B cell (primary cell): ENCODE results near the gene CBR4. TPM values are rescaled to one million over a fixed set of nuclear protein-coding genes. Genes with fewer than 3 reads are reported as not detected.

Experiments used
- ATAC-seq: fragments of 200-7000 bp; cut with Tn5 transposase; one replicate; pipeline ENCODE4 v1.10.0; 2021; ENCODE audit warnings: low read depth, mild to moderate bottlenecking, moderate number of reproducible peaks, moderate library complexity
- CTCF ChIA-PET: fragments of 350-600 bp; sonication (Branson Sonifier 250); formaldehyde crosslinking; loops from one replicate; lab custom pipeline; 2021; ENCODE audit warnings: antibody characterized with exemption, inconsistent platforms; lab: Charles Lee
- POLR2A ChIA-PET: fragments of 350-600 bp; sonication (Branson Sonifier 250); formaldehyde crosslinking; loops from one replicate; lab custom pipeline; 2021; ENCODE audit warnings: antibody characterized with exemption; lab: Charles Lee
- DNase-seq: peaks from one replicate; pipeline ENCODE4 v3.0.0; 2013
- H2AFZ ChIP-seq: 2 replicates; pipeline ENCODE4 v1.6.1; 2012; ENCODE audit warnings: mild to moderate bottlenecking, low read depth, low read length; ENCODE audit not compliant: insufficient read depth, poor library complexity, severe bottlenecking
- H3K27ac ChIP-seq, 2 donors: 1 replicate in 1 of 2; 2 replicates in 1 of 2; pipeline ENCODE4 v1.5.1; 2012 to 2013; ENCODE audit warnings: low read length in 2 of 2, mild to moderate bottlenecking in 2 of 2, moderate library complexity in 1 of 2
- H3K27me3 ChIP-seq, 4 experiments: fragments of 200-600 bp in 1 of 4; sonication (generic) in 1 of 4; replicated peaks in 1 of 4; 1 replicate in 2 of 4; 2 replicates in 2 of 4; pipeline versions ENCODE4 v1.6.1 to v1.7.0; 2013 to 2016; ENCODE audit warnings: low read length in 3 of 4, mild to moderate bottlenecking in 2 of 4, mixed read lengths in 1 of 4, moderate library complexity in 1 of 4; ENCODE audit not compliant: insufficient read depth in 4 of 4, control insufficient read depth in 3 of 4; ENCODE audit errors: control extremely low read depth in 1 of 4
- H3K36me3 ChIP-seq, 2 experiments: replicated peaks in 1 of 2; 1 replicate in 1 of 2; 2 replicates in 1 of 2; pipeline versions ENCODE4 v1.6.1 to v1.7.1; 2013; ENCODE audit warnings: low read length in 1 of 2; ENCODE audit not compliant: insufficient read depth in 2 of 2, control insufficient read depth in 1 of 2; ENCODE audit errors: control extremely low read depth in 1 of 2, extremely low read depth in 1 of 2
- H3K4me1 ChIP-seq, 2 donors: fragments of 200-600 bp in 1 of 2; sonication (generic) in 1 of 2; 1 replicate in 1 of 2; 2 replicates in 1 of 2; pipeline versions ENCODE4 v1.5.1 to v1.6.1; 2013 to 2017; ENCODE audit warnings: low read length in 2 of 2; ENCODE audit not compliant: control insufficient read depth in 2 of 2, insufficient read depth in 2 of 2
- H3K4me2 ChIP-seq: replicated peaks from 2 replicates; pipeline ENCODE3; 2012; ENCODE audit warnings: mild to moderate bottlenecking, low read depth, low read length; ENCODE audit not compliant: poor library complexity, severe bottlenecking
- H3K4me3 ChIP-seq, 5 experiments: fragments of 200-600 bp in 1 of 5; sonication (generic) in 1 of 5; 1 replicate in 3 of 5; 2 replicates in 2 of 5; pipeline versions ENCODE4 v1.5.1 to v1.7.0; 2011 to 2016; ENCODE audit warnings: low read length in 4 of 5, mild to moderate bottlenecking in 4 of 5, low read depth in 2 of 5, control low read depth in 1 of 5, moderate library complexity in 1 of 5; ENCODE audit not compliant: insufficient read depth in 1 of 5; ENCODE audit errors: control extremely low read depth in 1 of 5, extremely low read depth in 1 of 5
- H3K79me2 ChIP-seq: fragments of 200-600 bp; sonication (generic); one replicate; pipeline ENCODE4 v1.6.0; 2016; ENCODE audit warnings: low read length; ENCODE audit not compliant: control insufficient read depth, insufficient read depth
- H3K9ac ChIP-seq: fragments of 200-600 bp; sonication (generic); 2 replicates; pipeline ENCODE4 v1.6.1; 2017; ENCODE audit warnings: mild to moderate bottlenecking, low read length, moderate library complexity
- H3K9me3 ChIP-seq, 3 donors: one replicate each; pipeline versions ENCODE4 v1.6.1 to v1.7.1; 2013; ENCODE audit warnings: low read length in 2 of 3; ENCODE audit not compliant: control insufficient read depth in 2 of 3, insufficient read depth in 1 of 3; ENCODE audit errors: control extremely low read depth in 1 of 3
- H4K20me1 ChIP-seq: 2 replicates; pipeline ENCODE4 v1.6.0; 2012; ENCODE audit warnings: mild to moderate bottlenecking, low read length; ENCODE audit not compliant: insufficient read depth, control insufficient read depth, poor library complexity, severe bottlenecking
- H3K27ac Mint-ChIP-seq: one replicate; pipeline ENCODE4 v1.8.0; 2021; ENCODE audit warnings: mixed read lengths
- H3K27me3 Mint-ChIP-seq: one replicate; pipeline ENCODE4 v1.8.0; 2021; ENCODE audit warnings: mixed read lengths
- H3K4me1 Mint-ChIP-seq: one replicate; pipeline ENCODE4 v1.8.0; 2021; ENCODE audit warnings: mixed read lengths
- H3K4me3 Mint-ChIP-seq: one replicate; pipeline ENCODE4 v1.8.0; 2021; ENCODE audit warnings: mixed read lengths
- H3K9me3 Mint-ChIP-seq: one replicate; pipeline ENCODE4 v1.8.0; 2022; ENCODE audit warnings: mixed read lengths; ENCODE audit not compliant: insufficient read depth
- CTCF ChIP-seq: fragments of 200-600 bp; IDR thresholded peaks from one replicate; pipeline ENCODE4 v1.8.0; 2022; ENCODE audit warnings: antibody characterized with exemption, mild to moderate bottlenecking
- EZH2 ChIP-seq: IDR thresholded peaks from 2 replicates; pipeline ENCODE4 v1.6.1; 2012; ENCODE audit warnings: borderline replicate concordance, low read depth, mild to moderate bottlenecking, moderate library complexity, low read length; ENCODE audit not compliant: insufficient read depth, poor library complexity, severe bottlenecking
- WGBS: methylation state at CpG from one replicate; pipeline ENCODE4 v1.1.5; 2013; ENCODE audit warnings: missing lambda C conversion rate; ENCODE audit not compliant: insufficient coverage; 5-methylcytosine and 5-hydroxymethylcytosine counted together
- intact Hi-C: fragments of 100-400 bp; cut with micrococcal nuclease; formaldehyde crosslinking; loops from one replicate; pipeline ENCODE4 v1.10.0; 2022
- polyA plus RNA-seq: library from polyadenylated mRNA; depleted of rRNA; stranded (reverse); fragments of >200 nt; gene quantifications from 2 replicates; pipeline ENCODE4 v1.2.3, GENCODE V29; 2012
- total RNA-seq, 2 donors: library from RNA; stranded (reverse); fragments of 120-200 nt in 1 of 2; gene quantifications; 1 replicate in 1 of 2; 2 replicates in 1 of 2; pipeline versions ENCODE4 v1.2.3 to v1.2.4, GENCODE V29; 2013 to 2022

CBR4 gene
- total and polyA plus RNA-seq, 2 donors (not counting 1 experiment from before 2014, with no cell fraction given) = 7.9 to 32.1 TPM

DNA sequence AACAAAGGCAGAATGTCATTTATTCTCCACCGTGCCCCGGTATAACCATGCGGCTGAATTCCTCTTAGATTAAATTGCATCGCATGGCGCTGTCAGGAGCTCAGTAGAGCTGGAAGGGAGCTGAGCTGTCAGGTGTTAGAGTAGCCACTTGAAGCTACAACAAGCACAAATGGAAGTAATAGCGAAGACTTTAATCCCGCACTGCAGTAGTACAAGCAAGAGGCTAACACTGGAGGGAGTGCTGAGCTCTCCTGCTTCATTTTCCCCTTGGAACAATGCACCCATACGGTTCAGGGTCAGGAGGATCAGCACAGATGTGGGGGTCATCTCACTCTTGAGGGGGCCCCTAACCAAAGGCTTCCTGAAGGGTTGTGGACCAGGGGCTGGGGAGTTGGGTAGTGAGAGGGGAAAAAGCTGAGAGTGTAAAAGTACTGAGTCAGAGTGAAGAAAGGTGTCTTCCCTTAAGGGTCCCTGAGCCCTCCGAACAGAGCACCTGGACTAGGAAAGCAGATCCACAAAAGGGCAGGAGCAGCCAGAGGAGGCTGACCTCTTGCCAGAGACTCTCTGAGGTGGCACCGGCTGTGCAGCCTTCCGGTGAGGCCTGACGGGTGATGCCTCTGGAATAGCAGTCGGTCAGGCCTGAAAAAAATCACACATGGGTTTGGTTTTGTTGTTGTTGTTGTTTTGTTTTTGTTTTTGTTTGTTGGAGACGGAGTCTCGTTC lies 36.0 kb upstream of the CBR4 start:
- intact Hi-C loops = no loop called here
- H3K4me2 ChIP-seq = no peak overlapping the region
- no peak overlapping the region for H3K9ac ChIP-seq
- Mint-ChIP-seq H3K27ac (no peak overlapping the region), H3K4me1 (no peaks in the 10 kb centered on the region), H3K27me3 (no peaks in the 10 kb centered on the region), H3K4me3 (no peak overlapping the region), H3K9me3 (no peaks in the 10 kb centered on the region)
- H4K20me1 ChIP-seq = no peaks in the 10 kb centered on the region
- no peaks in the 10 kb centered on the region for H3K79me2 ChIP-seq
- no peaks in the 10 kb centered on the region for H3K36me3 ChIP-seq
- H3K4me1 ChIP-seq = no peaks in the 10 kb centered on the region
- ChIA-PET CTCF (no interaction called here), POLR2A (no interaction called here)
- TF ChIP-seq EZH2 (no peak), CTCF (no peak)
- 90% methylated on average over 12 of the region's 15 CpGs for whole genome bisulfite sequencing
- no peaks in the 10 kb centered on the region for H3K9me3 ChIP-seq
- H2AFZ ChIP-seq = no peak overlapping the region
- H3K27me3 ChIP-seq = no peaks in the 10 kb centered on the region
- ATAC-seq = no peak
- DNase-seq = no peak
- no peak overlapping the region for H3K27ac ChIP-seq
- H3K4me3 ChIP-seq = no peak overlapping the region

GRCh38 chr4:169044714-169045447 lies 34.8 kb upstream of the CBR4 start:
- ATAC-seq = no peak
- Histone ChIP-seq H3K79me2 (no peaks in the 10 kb centered on the region), H4K20me1 (no peaks in the 10 kb centered on the region), H3K27me3 (no peaks in the 10 kb centered on the region), H3K4me3 (no peak overlapping the region), H3K9ac (no peak overlapping the region), H3K27ac (no peak overlapping the region), H2AFZ (no peak overlapping the region), H3K36me3 (no peaks in the 10 kb centered on the region), H3K4me1 (no peaks in the 10 kb centered on the region), H3K9me3 (no peaks in the 10 kb centered on the region), H3K4me2 (no peak overlapping the region)
- H3K4me1 Mint-ChIP-seq = no peaks in the 10 kb centered on the region
- WGBS = 84% methylated on average over 5 of the region's 5 CpGs
- H3K27me3 Mint-ChIP-seq = no peaks in the 10 kb centered on the region
- no peaks in the 10 kb centered on the region for H3K9me3 Mint-ChIP-seq
- intact Hi-C loops = no loop called here
- POLR2A ChIA-PET = no interaction called here
- DNase-seq = no peak
- no peak for TF ChIP-seq EZH2
- TF ChIP-seq CTCF = no peak
- no peak overlapping the region for H3K4me3 Mint-ChIP-seq
- CTCF ChIA-PET = interaction anchor here (1.0 kb wide), 1 partner anchor 19 kb away, joined by 3 read pairs; no protein-coding TSS in a partner anchor
- H3K27ac Mint-ChIP-seq = no peak overlapping the region
